IPS-11a (cell line): Measurements from ENCODE around the gene NFKBIE.

Source experiments
- H3K4me3 ChIP-seq: one replicate; pipeline ENCODE4 v1.5.1; 2013; ENCODE audit warnings: low read depth, low read length, control low read depth

The NFKBIE gene

GRCh38 chr6:44297063-44298038 lies 32.0 kb upstream of the NFKBIE start:
- peak overlapping the region; percentile 67 for H3K4me3 ChIP-seq

GRCh38 chr6:44294832-44295791 lies 29.8 kb upstream of the NFKBIE start:
- H3K4me3 ChIP-seq = no peak overlapping the region

GRCh38 chr6:44292661-44293365 lies 27.5 kb upstream of the NFKBIE start:
- no peak overlapping the region for H3K4me3 ChIP-seq

- no peak overlapping the region for H3K4me3 ChIP-seq
Observed at GRCh38 chr6:44291841-44292240, 26.5 kb upstream of the NFKBIE start.

GRCh38 chr6:44289726-44290260 lies 24.4 kb upstream of the NFKBIE start:
- no peak overlapping the region for H3K4me3 ChIP-seq

- no peak overlapping the region for H3K4me3 ChIP-seq
Observed at GRCh38 chr6:44286747-44287146, 21.4 kb upstream of the NFKBIE start.

GRCh38 chr6:44286285-44286565 lies 20.9 kb upstream of the NFKBIE start:
- no peak overlapping the region for H3K4me3 ChIP-seq

GRCh38 chr6:44285552-44286284 lies 20.4 kb upstream of the NFKBIE start:
- H3K4me3 ChIP-seq = no peak overlapping the region

- H3K4me3 ChIP-seq = no peak overlapping the region
Observed at GRCh38 chr6:44284867-44285266, 19.5 kb upstream of the NFKBIE start.

GRCh38 chr6:44284121-44284520 lies 18.8 kb upstream of the NFKBIE start:
- H3K4me3 ChIP-seq = no peak overlapping the region

- no peak overlapping the region for H3K4me3 ChIP-seq
Observed at GRCh38 chr6:44278774-44279697, 13.7 kb upstream of the NFKBIE start.

- H3K4me3 ChIP-seq = no peak overlapping the region
Observed at GRCh38 chr6:44278315-44278714, 13.0 kb upstream of the NFKBIE start.

GRCh38 chr6:44277763-44278162 lies 12.4 kb upstream of the NFKBIE start:
- no peak overlapping the region for H3K4me3 ChIP-seq

GRCh38 chr6:44276667-44277640 lies 11.6 kb upstream of the NFKBIE start:
- no peak overlapping the region for H3K4me3 ChIP-seq

- no peak overlapping the region for H3K4me3 ChIP-seq
Observed at GRCh38 chr6:44275749-44276648, 10.6 kb upstream of the NFKBIE start.

GRCh38 chr6:44275271-44275748 lies 10.0 kb upstream of the NFKBIE start:
- no peak overlapping the region for H3K4me3 ChIP-seq

GRCh38 chr6:44273617-44274016 lies 8.3 kb upstream of the NFKBIE start:
- no peak overlapping the region for H3K4me3 ChIP-seq
